IPS DF 6.9 (cell line): ENCODE results near the gene MBTPS1.

Source experiments
- DNase-seq: peaks from one replicate; pipeline ENCODE4 v3.0.0-alpha.2; 2013; ENCODE audit warnings: low read depth, low spot score
- H3K27ac ChIP-seq: one replicate; pipeline ENCODE4 v1.5.1; 2013; ENCODE audit warnings: low read length, control low read depth
- H3K27me3 ChIP-seq: 2 replicates; pipeline ENCODE4 v1.6.1; 2013; ENCODE audit warnings: mild to moderate bottlenecking, low read length; ENCODE audit not compliant: control insufficient read depth, insufficient read depth
- H3K36me3 ChIP-seq: 2 replicates; pipeline ENCODE4 v1.6.1; 2013; ENCODE audit warnings: low read length; ENCODE audit not compliant: control insufficient read depth, insufficient read depth
- H3K4me1 ChIP-seq: 2 replicates; pipeline ENCODE4 v1.6.1; 2013; ENCODE audit warnings: low read length; ENCODE audit not compliant: control insufficient read depth, insufficient read depth
- H3K4me3 ChIP-seq: 2 replicates; pipeline ENCODE4 v1.5.1; 2013; ENCODE audit warnings: mild to moderate bottlenecking, low read length
- H3K9me3 ChIP-seq: 2 replicates; pipeline ENCODE4 v1.6.1; 2013; ENCODE audit warnings: low read length, inconsistent platforms; ENCODE audit not compliant: control insufficient read depth, insufficient read depth
- WGBS: extraction: QIAGEN DNeasy Blood & Tissue Kit; methylation state at CpG from one replicate; pipeline ENCODE4 v1.1.7; 2013; ENCODE audit warnings: mixed read lengths, missing lambda C conversion rate; ENCODE audit not compliant: insufficient read length, insufficient coverage; 5-methylcytosine and 5-hydroxymethylcytosine counted together

MBTPS1 gene

GRCh38 chr16:84116720-84117493, at the start of gene MBTPS1:
TSS of gene MBTPS1 (minus strand) at chr16:84116942. CDS start at chr16:84101783, 15,159 bp downstream.
- no peaks in the 10 kb centered on the region for H3K27me3 ChIP-seq
- H3K27ac ChIP-seq: no peak within 1 kb of the TSS
- no peaks in the 10 kb centered on the region for H3K4me1 ChIP-seq
- no peaks in the 10 kb centered on the region for H3K9me3 ChIP-seq
- WGBS: no CpG with 5 or more reads among the region's 94 CpGs
- peak; percentile 95 for DNase-seq
- H3K36me3 ChIP-seq: no peaks in the 10 kb centered on the region
- H3K4me3 ChIP-seq: peak within 1 kb of the TSS; percentile 65

DNA sequence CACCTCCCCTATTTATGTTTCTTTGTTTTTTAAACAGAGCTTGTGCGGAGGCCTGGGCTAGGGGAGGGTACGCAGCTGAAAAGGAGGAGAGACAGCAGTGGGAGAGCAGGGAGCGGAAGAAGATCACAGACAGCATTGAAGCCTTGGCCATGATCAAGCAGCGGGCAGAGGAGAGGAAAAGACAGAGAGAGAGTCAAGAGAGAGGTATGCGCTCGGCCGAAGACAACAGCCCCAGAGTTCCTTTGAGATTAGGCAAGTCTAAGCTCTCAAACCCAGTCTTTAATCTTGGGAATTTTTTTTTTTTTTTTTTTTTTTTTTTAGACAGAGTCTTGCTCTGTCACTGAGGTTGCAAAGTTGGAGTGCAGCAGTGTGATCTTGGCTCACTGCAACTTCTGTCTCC, 49.0 kb upstream of the MBTPS1 start:
- DNase-seq: no peak
- Histone ChIP-seq H3K27ac (no peak overlapping the region), H3K36me3 (no peaks in the 10 kb centered on the region), H3K4me3 (no peak overlapping the region), H3K9me3 (no peaks in the 10 kb centered on the region), H3K27me3 (no peaks in the 10 kb centered on the region), H3K4me1 (no peaks in the 10 kb centered on the region)
- WGBS: no CpG with 5 or more reads among the region's 7 CpGs

GRCh38 chr16:84161801-84162200, 45.1 kb upstream of the MBTPS1 start:
- Histone ChIP-seq H3K36me3 (no peaks in the 10 kb centered on the region), H3K9me3 (no peaks in the 10 kb centered on the region), H3K27ac (no peak overlapping the region), H3K27me3 (no peaks in the 10 kb centered on the region), H3K4me3 (no peak overlapping the region), H3K4me1 (no peaks in the 10 kb centered on the region)
- no peak for DNase-seq
- WGBS: no CpG with 5 or more reads among the region's 3 CpGs

- no peak for DNase-seq
- Histone ChIP-seq H3K4me3 (no peak overlapping the region), H3K27ac (no peak overlapping the region), H3K27me3 (no peaks in the 10 kb centered on the region), H3K4me1 (no peaks in the 10 kb centered on the region), H3K9me3 (no peaks in the 10 kb centered on the region), H3K36me3 (no peaks in the 10 kb centered on the region)
- WGBS: no CpG with 5 or more reads among the region's 10 CpGs
Measured at GRCh38 chr16:84161037-84161436, 44.3 kb upstream of the MBTPS1 start.

GRCh38 chr16:84159800-84160199, 43.1 kb upstream of the MBTPS1 start:
- Histone ChIP-seq H3K4me3 (no peak overlapping the region), H3K27me3 (no peaks in the 10 kb centered on the region), H3K36me3 (no peaks in the 10 kb centered on the region), H3K9me3 (no peaks in the 10 kb centered on the region), H3K4me1 (no peaks in the 10 kb centered on the region), H3K27ac (no peak overlapping the region)
- DNase-seq: no peak
- no CpG with 5 or more reads among the region's 1 CpG for WGBS

DNA sequence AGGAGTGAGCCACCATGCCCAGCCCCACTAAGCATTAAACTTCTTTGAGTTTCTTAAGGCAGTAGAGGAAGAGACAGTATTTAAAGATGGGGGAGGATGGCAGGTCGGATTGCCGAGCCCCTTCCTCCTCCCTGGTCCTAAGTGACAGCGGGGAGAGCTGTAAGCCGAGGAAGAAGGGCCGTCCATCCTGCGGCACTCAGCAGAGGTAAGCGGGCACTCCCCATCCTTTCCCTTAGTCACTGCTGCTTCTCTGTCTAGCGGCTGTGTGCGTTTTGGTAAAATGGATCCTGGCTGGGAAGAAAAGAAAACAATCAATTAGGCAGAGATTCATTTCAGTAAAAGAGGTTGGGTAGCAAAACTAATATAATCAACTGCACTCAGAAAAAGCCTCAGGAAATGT, 42.3 kb upstream of the MBTPS1 start:
- no peak for DNase-seq
- no peak overlapping the region for H3K27ac ChIP-seq
- no peaks in the 10 kb centered on the region for H3K36me3 ChIP-seq
- H3K9me3 ChIP-seq: no peaks in the 10 kb centered on the region
- H3K4me3 ChIP-seq: no peak overlapping the region
- H3K27me3 ChIP-seq: no peaks in the 10 kb centered on the region
- no CpG with 5 or more reads among the region's 9 CpGs for WGBS
- H3K4me1 ChIP-seq: no peaks in the 10 kb centered on the region

DNA sequence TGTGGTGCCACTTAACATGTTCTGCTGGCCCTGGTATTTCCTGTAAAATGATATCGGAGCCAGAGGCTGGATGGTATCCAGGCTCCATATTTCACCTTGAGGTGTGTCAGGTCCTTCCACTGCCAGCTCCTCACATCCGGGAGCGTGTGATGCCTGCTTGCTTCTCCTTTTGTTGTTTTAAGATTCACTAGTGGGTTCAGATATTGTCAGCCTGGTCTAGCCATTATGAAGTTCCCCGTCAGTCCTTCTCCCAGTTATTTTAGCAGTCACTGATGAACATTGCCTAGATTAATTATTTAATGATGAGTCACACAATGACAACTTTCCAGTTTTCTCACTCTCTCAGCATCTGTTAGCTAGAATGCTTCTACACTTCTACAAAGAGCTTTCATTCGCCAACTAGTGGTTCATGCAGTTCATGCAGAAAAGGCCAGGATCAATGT, 39.6 kb upstream of the MBTPS1 start:
- WGBS: no CpG with 5 or more reads among the region's 5 CpGs

DNA sequence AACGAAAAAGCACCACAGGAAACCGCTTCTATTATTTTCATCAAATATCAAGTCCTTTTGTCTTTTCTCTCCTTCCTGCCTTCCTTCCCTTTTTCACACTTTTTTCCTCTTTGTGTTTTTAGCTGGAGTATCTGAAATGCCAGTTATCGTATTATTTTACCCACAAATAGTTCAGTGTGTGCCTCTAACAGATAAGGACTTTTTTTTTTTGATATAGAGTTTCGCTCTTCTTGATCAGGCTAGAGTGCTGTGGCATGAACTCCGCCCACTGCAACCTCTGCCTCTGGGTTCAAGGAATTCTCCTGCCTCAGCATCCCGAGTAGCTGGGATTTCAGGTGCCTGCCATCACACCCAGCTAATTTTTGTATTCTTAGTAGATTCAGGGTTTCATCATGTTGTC, 39.0 kb upstream of the MBTPS1 start:
- Histone ChIP-seq H3K4me3 (no peak overlapping the region), H3K4me1 (no peaks in the 10 kb centered on the region), H3K9me3 (no peaks in the 10 kb centered on the region), H3K36me3 (no peaks in the 10 kb centered on the region), H3K27me3 (no peaks in the 10 kb centered on the region), H3K27ac (no peak overlapping the region)
- WGBS: no CpG with 5 or more reads among the region's 6 CpGs
- DNase-seq: no peak

More for the DNA sequence above, 39.6 kb upstream of the MBTPS1 start:
- DNase-seq: no peak
- H3K4me1 ChIP-seq: no peaks in the 10 kb centered on the region
- no peaks in the 10 kb centered on the region for H3K9me3 ChIP-seq
- no peak overlapping the region for H3K4me3 ChIP-seq
- no peak overlapping the region for H3K27ac ChIP-seq
- no peaks in the 10 kb centered on the region for H3K36me3 ChIP-seq
- no peaks in the 10 kb centered on the region for H3K27me3 ChIP-seq

DNA sequence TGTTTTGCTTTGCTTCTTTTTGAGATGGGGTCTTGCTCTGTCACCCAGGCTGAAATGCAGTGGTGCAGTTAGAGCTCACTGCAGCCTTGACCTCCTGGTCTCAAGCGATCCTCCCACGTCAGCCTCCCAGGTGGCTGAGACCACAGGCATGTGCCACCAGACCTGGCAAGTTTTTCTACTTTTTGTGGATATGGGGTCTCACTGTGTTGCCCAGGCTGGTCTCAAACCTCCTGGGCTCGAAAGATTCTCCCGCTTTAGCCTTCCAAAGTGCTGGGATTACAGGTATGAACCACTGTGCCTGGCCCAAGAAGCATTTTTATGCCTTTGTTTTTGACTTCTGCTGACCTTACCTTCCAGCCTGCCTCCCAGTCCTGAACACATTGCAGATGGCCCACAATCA, 38.5 kb upstream of the MBTPS1 start:
- no peak overlapping the region for H3K4me3 ChIP-seq
- no CpG with 5 or more reads among the region's 4 CpGs for WGBS
- H3K27me3 ChIP-seq: no peaks in the 10 kb centered on the region
- H3K4me1 ChIP-seq: no peaks in the 10 kb centered on the region
- no peak for DNase-seq
- H3K9me3 ChIP-seq: no peaks in the 10 kb centered on the region
- H3K36me3 ChIP-seq: no peaks in the 10 kb centered on the region
- H3K27ac ChIP-seq: no peak overlapping the region

GRCh38 chr16:84153660-84154214, 37.0 kb upstream of the MBTPS1 start:
- no peak overlapping the region for H3K4me3 ChIP-seq
- no CpG with 5 or more reads among the region's 8 CpGs for WGBS
- DNase-seq: no peak
- no peaks in the 10 kb centered on the region for H3K27me3 ChIP-seq
- H3K27ac ChIP-seq: no peak overlapping the region
- H3K9me3 ChIP-seq: no peaks in the 10 kb centered on the region
- H3K4me1 ChIP-seq: no peaks in the 10 kb centered on the region
- no peaks in the 10 kb centered on the region for H3K36me3 ChIP-seq

DNA sequence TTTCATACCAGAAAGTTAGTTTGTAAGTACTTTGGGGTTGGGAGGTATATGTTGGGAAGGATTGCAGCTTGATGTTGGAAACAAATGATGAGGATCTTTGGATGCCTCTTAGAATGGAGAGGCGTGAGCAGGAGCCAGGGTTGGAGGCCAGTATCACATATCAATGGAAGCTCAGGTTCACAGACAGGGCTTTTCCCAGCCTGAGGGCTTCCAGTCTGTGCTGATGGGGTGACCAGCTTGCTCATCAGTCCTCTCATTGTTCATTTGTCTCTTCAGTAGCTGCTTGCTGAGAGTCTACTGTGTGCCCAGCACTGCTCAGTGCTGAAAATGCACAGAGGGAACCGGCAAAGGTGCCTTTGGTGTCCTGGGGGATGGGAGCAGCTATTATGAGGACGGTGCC, 34.2 kb upstream of the MBTPS1 start:
- H3K9me3 ChIP-seq: no peaks in the 10 kb centered on the region
- H3K27me3 ChIP-seq: no peaks in the 10 kb centered on the region
- no peak for DNase-seq
- H3K27ac ChIP-seq: no peak overlapping the region
- no CpG with 5 or more reads among the region's 3 CpGs for WGBS
- no peaks in the 10 kb centered on the region for H3K36me3 ChIP-seq
- no peaks in the 10 kb centered on the region for H3K4me1 ChIP-seq
- no peak overlapping the region for H3K4me3 ChIP-seq
